Sigmoid colon (tissue), 7 donors: Measurements from ENCODE around the gene TEP1. TPM values are rescaled to one million over a fixed set of nuclear protein-coding genes. Genes with fewer than 3 reads are reported as not detected.
"Not testable (repeated sequence)": the region's sequence is repeated elsewhere in the genome, so short reads cannot be mapped to it uniquely, and the experiment has no call there.

Experiments used
- DNase-seq: peaks from one replicate; pipeline ENCODE4 v3.0.0-alpha.2; 2019
- H3K27ac ChIP-seq, 4 donors: fragments of 200-600 bp; sonication (generic); one replicate each; pipeline ENCODE4 v1.5.1; 2016 to 2019; ENCODE audit warnings: mild to moderate bottlenecking in 1 of 4
- H3K27me3 ChIP-seq, 3 donors: fragments of 200-600 bp; sonication (generic); one replicate each; pipeline ENCODE4 v1.5.1; 2019; ENCODE audit warnings: mild to moderate bottlenecking in 1 of 3
- H3K36me3 ChIP-seq, 4 donors: fragments of 200-600 bp; sonication (generic); one replicate each; pipeline ENCODE4 v1.5.1; 2016 to 2019
- H3K4me1 ChIP-seq, 4 donors: fragments of 200-600 bp; sonication (generic); one replicate each; pipeline ENCODE4 v1.5.1; 2017 to 2019
- H3K4me3 ChIP-seq, 4 donors: fragments of 200-600 bp; sonication (generic); one replicate each; pipeline ENCODE4 v1.5.1; 2017 to 2019; ENCODE audit warnings: mild to moderate bottlenecking in 2 of 4, moderate library complexity in 1 of 4
- H3K9me3 ChIP-seq, 4 donors: fragments of 200-600 bp in 3 of 4; sonication (generic) in 3 of 4; one replicate each; pipeline versions ENCODE4 v1.5.1 to v1.6.1; 2013 to 2019
- EP300 ChIP-seq, 4 donors: sonication (generic); formaldehyde crosslinking; IDR thresholded peaks; one replicate each; pipeline ENCODE4 v1.6.1; 2017; ENCODE audit warnings: antibody characterized with exemption in 4 of 4
- POLR2A ChIP-seq, 2 donors: fragments of 450-650 bp; IDR thresholded peaks; one replicate each; pipeline ENCODE4 v1.6.1; 2016; ENCODE audit warnings: antibody characterized with exemption in 2 of 2, mild to moderate bottlenecking in 2 of 2, moderate library complexity in 2 of 2
- POLR2AphosphoS5 ChIP-seq, 4 donors: sonication (generic); formaldehyde crosslinking; IDR thresholded peaks; one replicate each; pipeline ENCODE4 v1.6.1; 2017; ENCODE audit warnings: antibody characterized with exemption in 4 of 4
- WGBS, 2 donors: extraction: QIAGEN DNeasy Blood & Tissue Kit; methylation state at CpG; one replicate each; pipeline ENCODE4 v1.1.7; 2013; 5-methylcytosine and 5-hydroxymethylcytosine counted together
- intact Hi-C: fragments of 100-400 bp; cut with DNase I; formaldehyde crosslinking; loops from one replicate; pipeline ENCODE4 v1.15.1; 2023
- polyA plus RNA-seq, 3 donors: library from polyadenylated mRNA; stranded (reverse); fragments of 200-250 nt; gene quantifications; one replicate each; pipeline ENCODE4 v1.2.3, GENCODE V29; 2013
- total RNA-seq, 4 donors: library from RNA; depleted of rRNA; stranded (reverse); fragments of >200 nt; gene quantifications; one replicate each; pipeline ENCODE4 v1.1.0, GENCODE V29; 2016
- TF ChIP-seq, protein P1 (sequence below), 4 experiments: fragments of 450-650 bp in 3 of 4; fragments of 200-600 bp in 1 of 4; IDR thresholded peaks; one replicate each; pipeline ENCODE4 v1.5.1; 2016 to 2019; ENCODE audit warnings: antibody characterized with exemption in 4 of 4, mild to moderate bottlenecking in 3 of 4, moderate library complexity in 2 of 4
- donor health status: healthy with polysubstance abuse.
- donor health status: Bipolar disorder and iron deficiency.
- donor health status: healthy.

TEP1 gene
- total and polyA plus RNA-seq, 7 donors, result 12.7 to 43.7 (median 22.9) TPM

DNA sequence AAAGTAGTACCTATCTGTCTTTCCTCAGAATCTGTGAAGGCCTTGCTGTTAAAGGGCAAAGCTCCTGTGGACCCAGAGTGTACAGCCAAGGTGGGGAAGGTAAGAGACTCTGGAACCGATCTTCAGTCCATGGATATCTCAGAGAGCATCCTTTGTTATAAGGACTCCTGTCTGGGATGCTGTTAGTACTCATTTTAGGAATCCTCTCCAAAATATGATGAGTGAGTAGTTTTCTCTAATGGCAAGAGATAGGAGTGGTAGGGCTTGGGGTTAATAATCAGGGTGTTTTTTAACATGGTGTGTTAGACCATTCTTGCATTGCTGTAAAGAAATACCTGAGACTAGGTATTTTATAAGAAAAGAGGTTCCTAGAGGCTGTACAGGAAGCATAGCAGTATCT, 67.9 kb downstream of the TEP1 start:
- WGBS, 2 donors, result 93 to 95% methylated on average over 1 of the region's 1 CpG
- intact Hi-C loops, result no loop called here
- Histone ChIP-seq H3K4me1 (peaks cover 0 to 11% (median 8%) of the 10 kb centered on the region in 4 donors), H3K4me3 (no peak overlapping the region), H3K27me3 (no peaks in the 10 kb centered on the region), H3K9me3 (no peaks in the 10 kb centered on the region), H3K36me3 (peaks cover 8 to 49% (median 12%) of the 10 kb centered on the region in 4 donors), H3K27ac (no peak overlapping the region)
- TF ChIP-seq POLR2AphosphoS5 (IDR thresholded peaks at IDR 0.05) (no peak), EP300 (IDR thresholded peaks at IDR 0.05) (no peak), POLR2A (IDR thresholded peaks at IDR 0.05) (no peak)
- TF ChIP-seq, protein P1, sequence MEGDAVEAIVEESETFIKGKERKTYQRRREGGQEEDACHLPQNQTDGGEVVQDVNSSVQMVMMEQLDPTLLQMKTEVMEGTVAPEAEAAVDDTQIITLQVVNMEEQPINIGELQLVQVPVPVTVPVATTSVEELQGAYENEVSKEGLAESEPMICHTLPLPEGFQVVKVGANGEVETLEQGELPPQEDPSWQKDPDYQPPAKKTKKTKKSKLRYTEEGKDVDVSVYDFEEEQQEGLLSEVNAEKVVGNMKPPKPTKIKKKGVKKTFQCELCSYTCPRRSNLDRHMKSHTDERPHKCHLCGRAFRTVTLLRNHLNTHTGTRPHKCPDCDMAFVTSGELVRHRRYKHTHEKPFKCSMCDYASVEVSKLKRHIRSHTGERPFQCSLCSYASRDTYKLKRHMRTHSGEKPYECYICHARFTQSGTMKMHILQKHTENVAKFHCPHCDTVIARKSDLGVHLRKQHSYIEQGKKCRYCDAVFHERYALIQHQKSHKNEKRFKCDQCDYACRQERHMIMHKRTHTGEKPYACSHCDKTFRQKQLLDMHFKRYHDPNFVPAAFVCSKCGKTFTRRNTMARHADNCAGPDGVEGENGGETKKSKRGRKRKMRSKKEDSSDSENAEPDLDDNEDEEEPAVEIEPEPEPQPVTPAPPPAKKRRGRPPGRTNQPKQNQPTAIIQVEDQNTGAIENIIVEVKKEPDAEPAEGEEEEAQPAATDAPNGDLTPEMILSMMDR (IDR thresholded peaks at IDR 0.05), result no peak
- DNase-seq, result no peak

DNA sequence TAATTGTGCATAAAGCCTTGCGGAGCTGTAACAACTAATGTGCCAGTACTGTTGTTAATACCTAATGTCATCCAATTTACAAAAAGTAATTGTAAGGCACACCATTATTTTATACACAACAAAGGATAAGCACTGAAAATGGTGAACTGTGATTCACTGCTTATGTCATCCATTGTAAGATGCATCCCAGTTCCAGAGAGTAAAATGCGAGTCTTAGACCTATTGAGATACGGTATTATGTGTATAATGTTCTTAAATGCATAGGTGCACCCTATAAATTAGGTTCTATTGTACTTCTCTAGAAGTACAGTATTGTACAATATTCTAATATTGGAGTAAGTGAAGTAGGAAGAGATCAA, 69.5 kb downstream of the TEP1 start:
- intact Hi-C loops, result loop anchor here (1.0 to 5.0 kb wide), 5 partner anchors 11 to 338 kb away; partner anchors contain the start of genes APEX1, CCNB1IP1, OSGEP and RNASE4
- H3K36me3 ChIP-seq, result peaks cover 0 to 34% (median 4%) of the 10 kb centered on the region in 4 donors
- 0 to 4% methylated on average over 3 of the region's 3 CpGs for WGBS, 2 donors
- peaks cover 0 to 11% (median 8%) of the 10 kb centered on the region in 4 donors for H3K4me1 ChIP-seq
- TF ChIP-seq POLR2AphosphoS5 (IDR thresholded peaks at IDR 0.05) (no peak), EP300 (IDR thresholded peaks at IDR 0.05) (no peak), POLR2A (IDR thresholded peaks at IDR 0.05) (no peak)
- TF ChIP-seq, protein P1 (IDR thresholded peaks at IDR 0.05), result no peak
- DNase-seq, result no peak
- no peaks in the 10 kb centered on the region for H3K9me3 ChIP-seq
- no peaks in the 10 kb centered on the region for H3K27me3 ChIP-seq
- H3K4me3 ChIP-seq, result peak overlapping the region; percentile 63 to 88 (median 72)
- peak overlapping the region; percentile 92 to 95 (median 94) for H3K27ac ChIP-seq

DNA sequence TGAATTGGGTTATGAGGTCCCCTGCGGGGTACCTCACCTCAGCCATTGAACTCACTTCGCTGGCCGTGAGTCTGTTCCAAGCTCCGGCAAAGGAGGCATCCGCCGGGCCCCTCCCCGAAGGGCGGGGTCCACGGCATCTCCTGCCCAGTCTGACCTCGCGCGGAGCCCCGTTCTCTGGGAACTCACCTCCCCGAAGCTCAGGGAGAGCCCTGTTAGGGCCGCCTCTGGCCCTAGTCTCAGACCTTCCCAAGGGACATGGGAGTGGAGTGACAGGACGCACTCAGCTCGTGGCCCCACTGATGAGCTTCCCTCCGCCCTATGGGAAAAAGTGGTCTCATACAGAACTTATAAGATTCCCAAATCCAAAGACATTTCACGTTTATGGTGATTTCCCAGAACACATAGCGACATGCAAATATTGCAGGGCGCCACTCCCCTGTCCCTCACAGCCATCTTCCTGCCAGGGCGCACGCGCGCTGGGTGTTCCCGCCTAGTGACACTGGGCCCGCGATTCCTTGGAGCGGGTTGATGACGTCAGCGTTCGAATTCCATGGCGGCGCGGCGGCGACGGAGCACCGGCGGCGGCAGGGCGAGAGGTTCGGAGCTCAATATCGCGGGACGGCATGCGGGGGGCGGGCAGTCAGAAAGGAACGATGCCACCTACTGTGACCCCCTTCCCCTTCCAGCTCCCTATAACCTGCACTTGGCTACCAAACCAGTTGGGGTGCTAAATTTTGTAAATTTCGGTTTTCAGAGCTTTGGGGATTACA, 70.0 kb downstream of the TEP1 start, which contains the start of gene PARP2:
TSS of gene PARP2 (plus strand) at position 544 of the 770 bp plus-strand sequence. CDS start at position 551, 7 bp downstream.
- intact Hi-C loops, result loop anchor here (1.0 to 5.0 kb wide), 5 partner anchors 10 to 339 kb away; partner anchors contain the start of genes APEX1, CCNB1IP1, OSGEP and RNASE4
- H3K27ac ChIP-seq, result peak within 1 kb of the TSS; percentile 92 to 95 (median 94)

DNA sequence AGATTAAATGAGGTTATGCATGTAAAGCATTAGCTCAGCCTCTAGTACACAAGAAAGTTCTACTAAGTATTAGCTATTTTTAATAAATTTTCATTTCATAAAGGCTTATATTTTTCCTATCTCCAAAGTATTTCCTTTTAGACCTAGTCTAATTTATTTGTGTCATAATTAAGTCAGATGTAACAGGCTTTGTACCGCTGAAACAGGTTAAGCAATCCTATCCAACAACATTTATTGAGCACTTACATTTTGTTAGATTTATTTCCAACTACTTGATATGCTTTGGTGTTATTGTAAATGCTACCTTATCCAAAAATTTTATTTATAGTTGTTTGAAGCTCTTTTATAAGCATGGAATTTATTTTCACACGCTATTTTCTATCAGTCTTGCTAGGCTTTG, 71.7 kb downstream of the TEP1 start:
- TF ChIP-seq POLR2A (IDR thresholded peaks at IDR 0.05), result no peak
- TF ChIP-seq EP300 (IDR thresholded peaks at IDR 0.05), result no peak
- Histone ChIP-seq H3K4me1 (peaks cover 0 to 11% (median 8%) of the 10 kb centered on the region in 4 donors), H3K36me3 (peaks cover 0 to 14% (median 0%) of the 10 kb centered on the region in 4 donors), H3K27me3 (no peaks in the 10 kb centered on the region), H3K9me3 (no peaks in the 10 kb centered on the region), H3K4me3 (peak overlapping the region in 2 of 4 donors; percentile 69 to 75), H3K27ac (peak overlapping the region; percentile 92 to 95 (median 94))
- DNase-seq, result no peak
- intact Hi-C loops, result loop anchor here (2.0 to 5.0 kb wide), 4 partner anchors 71 to 341 kb away; partner anchors contain the start of genes APEX1, OSGEP, RNASE4 and TEP1
- WGBS, 2 donors, result 39 to 67% methylated on average over 2 of the region's 2 CpGs

More for the DNA sequence above, 70.0 kb downstream of the TEP1 start, which contains the start of gene PARP2:
- Histone ChIP-seq H3K36me3 (peaks cover 0 to 28% (median 2%) of the 10 kb centered on the region in 4 donors), H3K4me3 (peak within 1 kb of the TSS; percentile 63 to 88 (median 72)), H3K27me3 (no peaks in the 10 kb centered on the region), H3K9me3 (no peaks in the 10 kb centered on the region), H3K4me1 (peaks cover 0 to 11% (median 8%) of the 10 kb centered on the region in 4 donors)
- TF ChIP-seq POLR2AphosphoS5 (IDR thresholded peaks at IDR 0.05), result peak; percentile 97 to 99 (median 98)
- TF ChIP-seq, protein P1 (IDR thresholded peaks at IDR 0.05), result peak in 1 of 4 experiments; percentile 4
- peak in 1 of 4 donors; percentile 64 for TF ChIP-seq EP300 (IDR thresholded peaks at IDR 0.05)
- peak; percentile 65 to 77 for TF ChIP-seq POLR2A (IDR thresholded peaks at IDR 0.05)
- DNase-seq, result peak; percentile 99
- 0% methylated on average over 50 of the region's 50 CpGs for WGBS, 2 donors

DNA sequence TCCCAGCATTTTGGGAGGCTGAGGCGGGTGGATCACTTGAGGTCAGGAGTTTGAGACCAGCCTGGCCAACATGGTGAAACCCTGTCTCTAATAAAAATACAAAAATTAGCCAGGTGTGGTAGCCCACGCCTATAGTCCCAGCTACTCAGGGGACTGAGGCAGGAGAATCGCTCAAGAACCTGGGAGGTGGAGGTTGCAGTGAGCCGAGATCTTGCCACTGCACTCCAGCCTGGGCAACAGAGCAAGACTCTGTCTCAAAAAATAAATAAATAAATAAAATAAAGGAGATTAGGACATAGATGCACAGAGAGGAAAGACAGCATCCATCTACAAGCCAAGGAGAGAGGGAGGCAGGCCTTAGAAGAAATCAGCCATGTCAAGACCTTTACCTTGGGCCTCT, 72.3 kb downstream of the TEP1 start:
- Histone ChIP-seq H3K4me1 (peaks cover 0 to 11% (median 8%) of the 10 kb centered on the region in 4 donors), H3K27ac (peak overlapping the region in 1 of 4 donors; percentile 92)
- H3K4me3 ChIP-seq, H3K27me3 ChIP-seq, H3K36me3 ChIP-seq, DNase-seq, H3K9me3 ChIP-seq: not testable (repeated sequence)
- WGBS, 2 donors, result 91 to 96% methylated on average over 4 of the region's 4 CpGs
- intact Hi-C loops, result loop anchor here (5.0 kb wide), 2 partner anchors 271 to 341 kb away; partner anchors contain the start of gene RNASE4
